GM12878 (cell line): Measurements from ENCODE around the gene TRANK1. TPM values are rescaled to one million over a fixed set of nuclear protein-coding genes. Genes with fewer than 3 reads are reported as not detected.

Experiments
- ATAC-seq: fragments of 200-7000 bp; cut with Tn5 transposase; 3 replicates; pipeline ENCODE4 v1.9.1; 2020; ENCODE audit warnings: mild to moderate bottlenecking, moderate library complexity
- BruUV-seq: library from RNA; stranded (reverse); fragments of 400-500 nt; replicated peaks from 2 replicates; lab custom pipeline; 2021; lab: Mats Ljungman, UMichigan
- CTCF ChIA-PET: fragments of 300-600 bp; sonication (Branson Sonifier 250); formaldehyde crosslinking; extraction: SDS; loops from one replicate; lab custom pipeline; 2021; ENCODE audit warnings: inconsistent platforms; lab: Yijun Ruan, JAX
- POLR2A ChIA-PET: fragments of 350-600 bp; formaldehyde crosslinking; extraction: SDS; loops from one replicate; lab custom pipeline; 2021; ENCODE audit warnings: inconsistent platforms; lab: Charles Lee
- RAD21 ChIA-PET: fragments of 300-600 bp; sonication (Branson Sonifier 250); formaldehyde crosslinking; loops from one replicate; lab custom pipeline; 2023; ENCODE audit warnings: antibody characterized with exemption; ENCODE audit not compliant: unreplicated experiment; lab: Charles Lee
- SMC1A ChIA-PET: fragments of 300-600 bp; sonication (Branson Sonifier 250); formaldehyde crosslinking; loops from one replicate; lab custom pipeline; 2023; ENCODE audit not compliant: unreplicated experiment, uncharacterized antibody; lab: Charles Lee
- DNase-seq: peaks from one replicate; pipeline ENCODE4 v3.0.0-alpha.2; 2011; ENCODE audit warnings: low read depth, low spot score
- FAIRE-seq: peaks from 3 replicates; lab custom pipeline; 2011; peaks lifted over from hg19 to GRCh38; lab: Jason Lieb, UNC
- H2AFZ ChIP-seq: 2 replicates; pipeline ENCODE4 v1.6.0; 2011; ENCODE audit warnings: low read depth, low read length, control low read depth; ENCODE audit not compliant: control insufficient read depth
- H3K27ac ChIP-seq: 2 replicates; pipeline ENCODE4 v1.5.1; 2011; ENCODE audit warnings: control low read depth; ENCODE audit not compliant: control insufficient read depth, insufficient read depth
- H3K27me3 ChIP-seq, 2 experiments: replicated peaks in 1 of 2; 2 replicates each; pipeline versions ENCODE4 v1.6.0 to v1.6.1; 2011; ENCODE audit warnings: low read length in 1 of 2; ENCODE audit not compliant: control insufficient read depth in 2 of 2, insufficient read depth in 2 of 2
- H3K36me3 ChIP-seq, 2 experiments: 2 replicates each; pipeline ENCODE4 v1.5.1; 2011; ENCODE audit warnings: low read length in 1 of 2; ENCODE audit not compliant: control insufficient read depth in 2 of 2, insufficient read depth in 2 of 2
- H3K4me1 ChIP-seq: 2 replicates; pipeline ENCODE4 v1.6.1; 2011; ENCODE audit warnings: mild to moderate bottlenecking, low read length, moderate library complexity, mixed read lengths; ENCODE audit not compliant: control insufficient read depth, insufficient read depth
- H3K4me2 ChIP-seq: 2 replicates; pipeline ENCODE4 v1.6.0; 2011; ENCODE audit warnings: control low read depth; ENCODE audit not compliant: control insufficient read depth, insufficient read depth
- H3K4me3 ChIP-seq: fragments of 200-600 bp; sonication (generic); 2 replicates; pipeline ENCODE4 v1.5.1; 2016
- H3K79me2 ChIP-seq: 2 replicates; pipeline ENCODE4 v1.6.0; 2011; ENCODE audit warnings: low read length; ENCODE audit not compliant: control insufficient read depth, insufficient read depth
- H3K9ac ChIP-seq: 2 replicates; pipeline ENCODE4 v1.8.0; 2011; ENCODE audit warnings: low read length, control low read depth, mixed read lengths; ENCODE audit not compliant: control insufficient read depth, insufficient read depth
- H3K9me3 ChIP-seq: replicated peaks from 3 replicates; pipeline ENCODE4 v1.5.1; 2011; ENCODE audit warnings: mild to moderate bottlenecking, low read length; ENCODE audit not compliant: control insufficient read depth, insufficient read depth
- H4K20me1 ChIP-seq: 2 replicates; pipeline ENCODE4 v1.6.0; 2011; ENCODE audit not compliant: control insufficient read depth, insufficient read depth
- ESRRA ChIP-seq: IDR thresholded peaks from 2 replicates; pipeline ENCODE4 v1.6.1; 2012; ENCODE audit warnings: mild to moderate bottlenecking, low read length, improper control_type of control experiment
- ETV6 ChIP-seq, 2 experiments: fragments of 450-650 bp in 1 of 2; IDR thresholded peaks in 1 of 2; conservative IDR thresholded peaks in 1 of 2; 2 replicates each; pipeline ENCODE4 v1.6.1; 2014; ENCODE audit warnings: antibody characterized with exemption in 1 of 2, borderline replicate concordance in 1 of 2, low read depth in 1 of 2, mild to moderate bottlenecking in 1 of 2, moderate library complexity in 1 of 2
- FOS ChIP-seq: IDR thresholded peaks from 3 replicates; pipeline ENCODE4 v1.6.1; 2011; ENCODE audit warnings: borderline replicate concordance; ENCODE audit not compliant: insufficient read length; ENCODE audit errors: extremely low read depth
- NFIC ChIP-seq: IDR thresholded peaks from 2 replicates; pipeline ENCODE4 v1.6.1; 2012; ENCODE audit warnings: low read depth, mild to moderate bottlenecking, inconsistent platforms, low read length, moderate library complexity
- PML ChIP-seq: IDR thresholded peaks from 2 replicates; pipeline ENCODE4 v1.6.1; 2012; ENCODE audit warnings: low read length, inconsistent platforms
- RAD21 ChIP-seq: IDR thresholded peaks from 2 replicates; pipeline ENCODE4 v1.6.1; 2011; ENCODE audit warnings: mild to moderate bottlenecking, low read depth, low read length, moderate library complexity; ENCODE audit not compliant: insufficient read depth
- RCOR1 ChIP-seq: conservative IDR thresholded peaks from 2 replicates; pipeline ENCODE4 v1.6.1; 2012; ENCODE audit warnings: low read depth, low read length, improper control_type of control experiment
- SMAD5 ChIP-seq: IDR thresholded peaks from 2 replicates; pipeline ENCODE4 v1.6.1; 2016; ENCODE audit warnings: antibody characterized with exemption, low read depth
- SP1 ChIP-seq: IDR thresholded peaks from one replicate; pipeline ENCODE4 v1.6.1; 2011; ENCODE audit warnings: low read depth, low read length
- TAF1 ChIP-seq: IDR thresholded peaks from 2 replicates; pipeline ENCODE4 v1.6.1; 2011; ENCODE audit warnings: mild to moderate bottlenecking, low read depth, low read length, borderline replicate concordance
- TCF7 ChIP-seq: IDR thresholded peaks from 2 replicates; pipeline ENCODE4 v1.6.1; 2014; ENCODE audit warnings: antibody characterized with exemption, borderline replicate concordance
- WRNIP1 ChIP-seq: IDR thresholded peaks from 2 replicates; pipeline ENCODE4 v1.6.1; 2011; ENCODE audit warnings: low read depth, low read length, improper control_type of control experiment, borderline replicate concordance
- WGBS: methylation state at CpG from one replicate; pipeline ENCODE4 v1.1.6; 2016; ENCODE audit warnings: low lambda C conversion rate; ENCODE audit not compliant: insufficient replicate concordance, insufficient coverage; ENCODE audit errors: missing lambda C conversion rate; 5-methylcytosine and 5-hydroxymethylcytosine counted together
- in situ Hi-C: fragments of 300-500 bp; cut with MboI; formaldehyde crosslinking; loops from 9 replicates; pipeline ENCODE4 v1.14.3; 2018; ENCODE audit warnings: mixed read lengths
- intact Hi-C: fragments of 100-400 bp; cut with micrococcal nuclease; formaldehyde crosslinking; loops from one replicate; pipeline ENCODE4 v1.14.2; 2022; ENCODE audit not compliant: unreplicated experiment
- polyA plus RNA-seq, 11 experiments: library from polyadenylated mRNA; depleted of rRNA in 4 of 11; unstranded in 6 of 11; stranded (reverse) in 5 of 11; fragments of >200 nt; fragmentation: Nextera tagmentation in 4 of 11; fragmentation: Illumina TruSeq in 1 of 11; extraction: Ambion mirVana in 4 of 11; extraction: Trizol in 1 of 11; gene quantifications; 1 replicate in 1 of 11; 2 replicates in 10 of 11; pipeline versions ENCODE4 v1.2.1 to v1.2.3, GENCODE V29; 2011 to 2016; ENCODE audit warnings: inconsistent platforms in 2 of 11, missing spikeins in 2 of 11, low read depth in 1 of 11
- total RNA-seq, 4 experiments: library from RNA; depleted of rRNA in 3 of 4; stranded (reverse); fragments of >200 nt in 3 of 4; fragmentation: Illumina TruSeq in 1 of 4; extraction: Trizol in 1 of 4; gene quantifications; 2 replicates each; pipeline versions ENCODE4 v1.2.1 to v1.2.3, GENCODE V29; 2013 to 2021
- TF ChIP-seq, protein P1 (sequence below): fragments of 450-650 bp; IDR thresholded peaks from 2 replicates; pipeline ENCODE4 v1.6.1; 2016; ENCODE audit warnings: mild to moderate bottlenecking
- TF ChIP-seq, protein P2 (sequence below): fragments of 450-650 bp; conservative IDR thresholded peaks from 2 replicates; pipeline ENCODE4 v1.6.1; 2017; ENCODE audit warnings: mild to moderate bottlenecking, moderate library complexity
- TF ChIP-seq, protein P3 (sequence below): IDR thresholded peaks from 2 replicates; pipeline ENCODE4 v1.6.1; 2011; ENCODE audit warnings: borderline replicate concordance, low read depth, mild to moderate bottlenecking, moderate library complexity, low read length; ENCODE audit not compliant: insufficient read depth, poor library complexity, severe bottlenecking
- TF ChIP-seq, protein P4 (sequence below): fragments of 450-650 bp; IDR thresholded peaks from 2 replicates; pipeline ENCODE4 v1.6.1; 2016; ENCODE audit warnings: mild to moderate bottlenecking

Gene TRANK1
- total and polyA plus RNA-seq, 10 of the 15 experiments (the other 5 are each of a cell fraction or from before 2014, with no cell fraction given), result 0.46 to 8.8 (median 1.1) TPM

DNA sequence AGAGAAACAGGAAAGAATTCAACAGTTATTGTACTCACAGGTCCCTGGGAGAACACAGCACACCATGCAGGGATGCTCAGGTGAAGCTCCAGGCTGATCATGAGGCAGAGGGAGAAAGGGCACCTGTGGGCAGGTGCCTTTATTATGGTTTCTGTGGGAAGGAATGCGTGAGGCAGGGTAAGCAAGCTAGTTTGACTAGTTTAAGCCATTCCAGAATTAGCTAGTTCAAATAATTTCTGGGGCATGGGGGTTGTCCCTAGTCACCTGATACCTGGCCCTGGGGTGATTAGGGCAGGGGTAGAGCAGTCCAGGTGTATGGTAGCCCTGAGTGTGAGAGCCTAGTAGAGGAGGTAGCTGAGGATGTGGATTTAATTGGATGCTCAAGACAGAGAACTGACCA is 132.6 kb downstream of the TRANK1 start:
- ChIA-PET RAD21 (no interaction called here), CTCF (no interaction called here), POLR2A (no interaction called here), SMC1A (interaction anchor here (1.2 kb wide), 1 partner anchor 148 kb away, joined by 3 read pairs; no protein-coding TSS in a partner anchor)
- FAIRE-seq, result no peak
- Histone ChIP-seq H3K27ac (no peak overlapping the region), H3K4me1 (no peaks in the 10 kb centered on the region), H3K9me3 (no peaks in the 10 kb centered on the region), H3K27me3 (peaks cover 0 to 4% of the 10 kb centered on the region in 2 experiments; a peak in 1 of 4 replicates), H3K36me3 (no peaks in the 10 kb centered on the region), H3K79me2 (no peaks in the 10 kb centered on the region), H2AFZ (no peak overlapping the region), H3K4me3 (no peak overlapping the region), H3K4me2 (no peak overlapping the region), H3K9ac (no peak overlapping the region), H4K20me1 (no peaks in the 10 kb centered on the region)
- ATAC-seq, result no peak
- in situ Hi-C loops, result no loop called here
- WGBS, result 79% methylated on average over 1 of the region's 1 CpG
- TF ChIP-seq SMAD5 (no peak), TCF7 (no peak), SP1 (no peak), FOS (no peak), ETV6 (conservative IDR thresholded peaks at IDR 0.05 in 1 of 2, IDR thresholded peaks at IDR 0.05 in 1 of 2; ENCODE audit: borderline replicate concordance in 1 of 2, low read depth in 1 of 2) (no peak), RCOR1 (no peak), WRNIP1 (no peak), ESRRA (no peak), TAF1 (no peak), RAD21 (no peak), NFIC (no peak), PML (no peak)
- TF ChIP-seq, protein P1, sequence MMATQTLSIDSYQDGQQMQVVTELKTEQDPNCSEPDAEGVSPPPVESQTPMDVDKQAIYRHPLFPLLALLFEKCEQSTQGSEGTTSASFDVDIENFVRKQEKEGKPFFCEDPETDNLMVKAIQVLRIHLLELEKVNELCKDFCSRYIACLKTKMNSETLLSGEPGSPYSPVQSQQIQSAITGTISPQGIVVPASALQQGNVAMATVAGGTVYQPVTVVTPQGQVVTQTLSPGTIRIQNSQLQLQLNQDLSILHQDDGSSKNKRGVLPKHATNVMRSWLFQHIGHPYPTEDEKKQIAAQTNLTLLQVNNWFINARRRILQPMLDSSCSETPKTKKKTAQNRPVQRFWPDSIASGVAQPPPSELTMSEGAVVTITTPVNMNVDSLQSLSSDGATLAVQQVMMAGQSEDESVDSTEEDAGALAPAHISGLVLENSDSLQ, result no peak
- TF ChIP-seq, protein P2, sequence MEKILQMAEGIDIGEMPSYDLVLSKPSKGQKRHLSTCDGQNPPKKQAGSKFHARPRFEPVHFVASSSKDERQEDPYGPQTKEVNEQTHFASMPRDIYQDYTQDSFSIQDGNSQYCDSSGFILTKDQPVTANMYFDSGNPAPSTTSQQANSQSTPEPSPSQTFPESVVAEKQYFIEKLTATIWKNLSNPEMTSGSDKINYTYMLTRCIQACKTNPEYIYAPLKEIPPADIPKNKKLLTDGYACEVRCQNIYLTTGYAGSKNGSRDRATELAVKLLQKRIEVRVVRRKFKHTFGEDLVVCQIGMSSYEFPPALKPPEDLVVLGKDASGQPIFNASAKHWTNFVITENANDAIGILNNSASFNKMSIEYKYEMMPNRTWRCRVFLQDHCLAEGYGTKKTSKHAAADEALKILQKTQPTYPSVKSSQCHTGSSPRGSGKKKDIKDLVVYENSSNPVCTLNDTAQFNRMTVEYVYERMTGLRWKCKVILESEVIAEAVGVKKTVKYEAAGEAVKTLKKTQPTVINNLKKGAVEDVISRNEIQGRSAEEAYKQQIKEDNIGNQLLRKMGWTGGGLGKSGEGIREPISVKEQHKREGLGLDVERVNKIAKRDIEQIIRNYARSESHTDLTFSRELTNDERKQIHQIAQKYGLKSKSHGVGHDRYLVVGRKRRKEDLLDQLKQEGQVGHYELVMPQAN, result no peak
- TF ChIP-seq, protein P3, sequence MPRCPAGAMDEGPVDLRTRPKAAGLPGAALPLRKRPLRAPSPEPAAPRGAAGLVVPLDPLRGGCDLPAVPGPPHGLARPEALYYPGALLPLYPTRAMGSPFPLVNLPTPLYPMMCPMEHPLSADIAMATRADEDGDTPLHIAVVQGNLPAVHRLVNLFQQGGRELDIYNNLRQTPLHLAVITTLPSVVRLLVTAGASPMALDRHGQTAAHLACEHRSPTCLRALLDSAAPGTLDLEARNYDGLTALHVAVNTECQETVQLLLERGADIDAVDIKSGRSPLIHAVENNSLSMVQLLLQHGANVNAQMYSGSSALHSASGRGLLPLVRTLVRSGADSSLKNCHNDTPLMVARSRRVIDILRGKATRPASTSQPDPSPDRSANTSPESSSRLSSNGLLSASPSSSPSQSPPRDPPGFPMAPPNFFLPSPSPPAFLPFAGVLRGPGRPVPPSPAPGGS, result no peak
- TF ChIP-seq, protein P4, sequence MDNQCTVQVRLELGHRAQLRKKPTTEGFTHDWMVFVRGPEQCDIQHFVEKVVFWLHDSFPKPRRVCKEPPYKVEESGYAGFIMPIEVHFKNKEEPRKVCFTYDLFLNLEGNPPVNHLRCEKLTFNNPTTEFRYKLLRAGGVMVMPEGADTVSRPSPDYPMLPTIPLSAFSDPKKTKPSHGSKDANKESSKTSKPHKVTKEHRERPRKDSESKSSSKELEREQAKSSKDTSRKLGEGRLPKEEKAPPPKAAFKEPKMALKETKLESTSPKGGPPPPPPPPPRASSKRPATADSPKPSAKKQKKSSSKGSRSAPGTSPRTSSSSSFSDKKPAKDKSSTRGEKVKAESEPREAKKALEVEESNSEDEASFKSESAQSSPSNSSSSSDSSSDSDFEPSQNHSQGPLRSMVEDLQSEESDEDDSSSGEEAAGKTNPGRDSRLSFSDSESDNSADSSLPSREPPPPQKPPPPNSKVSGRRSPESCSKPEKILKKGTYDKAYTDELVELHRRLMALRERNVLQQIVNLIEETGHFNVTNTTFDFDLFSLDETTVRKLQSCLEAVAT, result no peak
- intact Hi-C loops, result no loop called here
- DNase-seq, result no peak
- BruUV-seq, result no TSS peak
